ENCODE data around the gene OR2AG1.

GRCh38 chr11:6755953-6756347 lies 26.9 kb upstream of the OR2AG1 start:
- TF ChIP-seq CEBPB (IDR thresholded peaks at IDR 0.05): no peak
- no peak for TF ChIP-seq MAX (IDR thresholded peaks at IDR 0.05)
- TF ChIP-seq RAD21 (IDR thresholded peaks at IDR 0.05; ENCODE audit: low read depth): no peak
- no peak for TF ChIP-seq ZBTB7A (IDR thresholded peaks at IDR 0.05; ENCODE audit: low read depth)
- no peak for TF ChIP-seq EGR1 (IDR thresholded peaks at IDR 0.05)
- no peak for TF ChIP-seq EP300 (IDR thresholded peaks at IDR 0.05; ENCODE audit: borderline replicate concordance)
- no peak for TF ChIP-seq REST (IDR thresholded peaks at IDR 0.05; ENCODE audit: low read depth)
- TF ChIP-seq TAF1 (IDR thresholded peaks at IDR 0.05; ENCODE audit: low read depth): no peak
